GM18502 (cell line): Measurements from ENCODE around the gene ANKRD12.
"Not testable (repeated sequence)": the region's sequence is repeated elsewhere in the genome, so short reads cannot be mapped to it uniquely, and the experiment has no call there.

ENCODE experiments used
- ATAC-seq: cut with Tn5 transposase; IDR thresholded peaks from one replicate; pipeline ENCODE4 v1.9.1; 2021; ENCODE audit warnings: mild to moderate bottlenecking; ENCODE audit not compliant: unreplicated experiment, poor library complexity

Gene ANKRD12

GRCh38 chr18:9221040-9221439 is 84.5 kb downstream of the ANKRD12 start:
- ATAC-seq: no peak

DNA sequence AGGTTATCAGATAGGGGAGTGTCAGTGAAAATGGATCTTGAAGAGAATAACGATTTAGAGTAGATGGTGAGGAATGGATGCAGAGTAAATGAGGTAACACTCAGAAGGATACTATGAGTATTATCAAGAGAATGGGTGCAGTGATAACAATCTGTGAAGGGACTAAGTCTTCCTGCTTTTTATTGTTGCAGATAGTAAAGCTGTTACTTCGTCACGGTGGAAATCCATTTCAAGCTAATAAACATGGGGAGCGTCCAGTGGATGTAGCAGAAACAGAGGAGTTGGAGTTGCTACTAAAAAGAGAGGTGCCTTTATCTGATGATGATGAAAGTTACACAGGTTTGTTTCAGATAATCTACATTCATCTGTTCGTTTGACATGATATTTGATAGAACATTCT is 85.1 kb downstream of the ANKRD12 start:
- ATAC-seq: no peak

DNA sequence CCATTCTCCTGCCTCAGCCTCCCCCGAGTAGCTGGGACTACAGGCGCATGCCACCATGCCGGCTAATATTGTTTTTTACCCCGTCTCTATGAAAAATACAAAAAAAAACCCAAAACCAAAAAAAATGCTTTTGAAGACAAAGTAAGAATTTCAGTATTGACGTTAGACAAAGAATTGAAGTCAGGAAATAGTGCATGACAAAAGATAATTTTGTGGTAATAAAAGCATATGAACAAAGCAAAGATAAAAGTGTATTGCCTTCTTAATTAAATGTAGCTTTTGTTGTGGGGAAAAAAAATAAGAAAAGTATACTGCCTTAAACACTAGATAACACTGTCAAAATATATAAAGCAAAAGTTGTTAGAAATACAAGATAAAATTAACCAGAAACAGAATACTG is 86.8 kb downstream of the ANKRD12 start:
- no peak for ATAC-seq

- no peak for ATAC-seq
Measured at GRCh38 chr18:9226463-9226862, 89.9 kb downstream of the ANKRD12 start.

DNA sequence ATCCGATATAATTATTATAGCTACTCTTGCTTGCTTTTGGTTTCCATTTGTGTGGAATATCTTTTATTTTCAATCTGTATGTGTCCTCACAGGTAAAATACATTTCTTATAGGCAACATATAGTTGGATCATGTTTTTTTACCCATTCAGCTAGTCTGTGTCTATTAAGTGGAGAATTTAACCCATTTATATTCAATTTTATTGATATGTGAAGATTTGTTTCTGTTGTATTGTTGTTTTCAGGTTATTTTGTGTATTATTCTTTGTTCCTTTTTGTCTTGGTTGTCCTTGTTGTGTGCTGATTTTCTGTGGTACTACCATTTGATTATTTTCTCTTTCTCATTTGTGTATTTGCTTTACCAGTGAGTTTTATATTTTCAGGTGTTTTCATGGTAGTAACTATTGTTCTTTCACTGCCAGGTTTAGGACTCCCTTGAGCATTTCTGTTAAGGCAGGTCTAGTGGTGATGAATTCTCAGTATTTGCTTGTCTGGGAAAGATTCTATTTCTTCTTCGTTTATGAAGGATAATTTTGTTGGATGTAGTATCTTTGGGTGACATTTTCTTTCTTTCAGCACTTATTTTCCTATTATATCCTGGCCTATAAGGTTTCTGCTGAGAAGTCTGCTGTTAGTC is 95.4 kb downstream of the ANKRD12 start:
- ATAC-seq: no peak

- ATAC-seq: no peak
Measured at GRCh38 chr18:9232977-9233376, 96.4 kb downstream of the ANKRD12 start.

DNA sequence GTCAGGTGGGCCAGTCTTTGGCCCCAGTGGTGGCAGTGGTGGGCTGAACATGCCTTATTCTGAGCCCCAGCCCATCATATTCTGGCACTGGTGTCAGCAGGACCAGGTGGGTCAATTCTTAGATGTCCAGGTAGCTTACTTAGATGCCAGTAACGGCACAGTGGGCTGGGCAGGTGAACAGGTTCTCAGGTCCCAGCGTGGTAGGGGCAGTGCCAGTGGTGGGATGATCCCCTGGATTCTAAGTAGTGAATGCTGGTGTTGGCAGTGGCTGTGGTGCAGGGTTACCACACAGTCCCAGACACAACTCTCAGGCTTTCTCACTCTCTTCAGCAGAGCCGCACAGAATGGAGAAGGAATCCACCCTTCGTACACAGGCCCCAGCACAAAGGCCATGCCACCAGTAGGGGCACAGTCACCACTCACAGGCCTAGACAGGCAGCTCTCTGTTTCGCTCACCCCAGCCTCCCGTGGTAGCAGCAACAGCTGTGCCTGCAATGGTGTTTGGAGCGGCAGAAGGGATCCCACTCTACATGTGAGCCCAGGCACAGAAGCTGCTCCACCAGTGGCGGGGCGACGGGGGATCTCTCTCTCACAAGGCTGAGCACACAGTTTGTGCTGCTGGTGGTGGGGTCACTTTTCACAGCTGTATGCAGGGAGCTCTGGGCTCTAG is 97.3 kb downstream of the ANKRD12 start:
- no peak for ATAC-seq

GRCh38 chr18:9234528-9234927 is 97.9 kb downstream of the ANKRD12 start:
- no peak for ATAC-seq

DNA sequence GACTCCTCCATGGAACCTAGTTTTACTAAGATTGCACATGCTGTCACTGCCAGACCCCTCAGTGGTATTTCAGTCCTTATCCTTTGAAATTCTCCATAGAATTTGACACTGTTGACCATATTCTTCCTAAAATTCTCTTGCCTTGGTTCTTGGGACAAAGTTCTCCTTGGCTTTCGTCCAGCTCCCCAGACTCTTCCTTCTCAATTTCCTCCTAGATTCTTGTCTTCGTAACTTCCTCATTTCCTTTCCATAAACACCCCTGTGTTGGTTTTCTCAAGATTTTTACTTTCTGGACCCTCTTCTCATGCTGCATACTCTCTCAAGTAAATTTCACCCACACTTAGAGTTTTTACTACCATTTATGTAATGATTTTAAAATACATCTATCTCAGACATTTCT is 101.4 kb downstream of the ANKRD12 start:
- no peak for ATAC-seq

DNA sequence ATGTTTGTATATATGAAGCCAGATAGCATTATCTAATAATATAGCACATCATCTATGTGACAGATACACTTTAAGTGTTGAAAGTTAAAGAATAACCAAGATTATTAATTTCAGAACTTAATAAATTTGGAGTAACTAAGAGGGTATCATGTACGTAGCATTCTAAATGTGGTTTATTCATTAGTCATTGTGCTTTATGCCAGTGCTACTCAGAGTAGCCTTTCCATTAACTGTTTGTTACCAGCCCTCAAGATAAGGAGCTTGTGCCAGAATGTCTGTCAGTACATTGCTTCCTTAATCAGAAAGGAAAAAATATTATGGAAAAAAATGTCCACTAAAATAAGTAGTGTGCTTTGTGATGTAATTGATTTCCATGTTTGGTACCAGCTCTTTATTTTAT is 103.1 kb downstream of the ANKRD12 start:
- ATAC-seq: no peak

DNA sequence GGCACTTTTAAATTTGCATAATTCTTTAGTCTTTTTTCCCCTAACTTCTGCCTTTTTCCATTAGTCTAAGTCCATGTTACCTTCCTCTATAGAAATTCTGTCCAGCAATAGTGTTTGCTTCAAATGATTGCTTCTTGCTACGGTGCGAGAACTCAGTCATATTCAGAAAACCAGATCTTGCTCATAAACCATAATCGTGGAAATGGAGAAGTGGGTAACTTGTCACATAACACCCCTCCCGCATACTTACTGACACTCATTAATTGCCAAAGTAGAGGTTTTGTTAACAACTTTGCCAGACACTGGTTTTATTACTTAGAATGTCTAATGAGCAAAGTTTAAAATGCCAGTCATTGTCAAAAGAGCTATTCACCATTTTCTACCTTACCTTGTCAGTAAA is 103.7 kb downstream of the ANKRD12 start:
- ATAC-seq: no peak

DNA sequence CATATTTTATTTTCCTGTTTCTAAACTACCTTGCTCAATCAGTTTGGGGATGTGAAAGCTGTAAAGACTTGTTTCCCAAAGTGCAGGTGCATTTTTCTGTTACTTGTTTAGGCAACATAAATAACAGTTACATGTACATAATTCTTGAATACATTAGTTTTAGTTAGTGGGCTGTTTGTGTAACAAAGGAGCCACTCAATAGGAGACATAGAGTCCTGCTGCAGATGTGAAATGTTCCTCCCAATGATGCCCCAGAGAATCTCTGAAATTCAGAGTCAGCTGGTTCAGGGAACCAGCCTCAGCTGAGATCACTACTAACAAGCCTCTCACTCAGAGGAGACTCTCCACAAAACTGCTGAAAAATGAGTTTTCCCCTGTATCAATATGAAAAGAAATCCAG is 106.4 kb downstream of the ANKRD12 start:
- no peak for ATAC-seq

DNA sequence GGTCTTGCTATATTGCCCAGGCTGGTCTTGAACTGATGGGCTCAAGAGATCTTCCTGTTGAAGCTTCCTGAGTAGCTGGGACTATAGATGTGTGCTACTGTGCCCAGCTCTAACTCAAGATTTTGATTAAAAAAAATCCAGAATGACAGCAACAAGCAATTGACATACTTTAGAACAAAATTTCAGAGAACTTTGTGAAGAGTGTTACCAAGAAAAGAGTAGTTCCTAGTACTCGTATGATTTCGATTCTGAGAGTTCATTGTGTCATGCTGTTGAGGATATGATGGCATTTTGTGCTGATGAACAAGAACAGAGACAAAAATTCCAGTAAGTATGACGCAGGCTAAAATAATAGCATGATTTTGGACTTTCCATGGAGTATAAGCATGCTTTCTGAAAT is 107.8 kb downstream of the ANKRD12 start:
- no peak for ATAC-seq

DNA sequence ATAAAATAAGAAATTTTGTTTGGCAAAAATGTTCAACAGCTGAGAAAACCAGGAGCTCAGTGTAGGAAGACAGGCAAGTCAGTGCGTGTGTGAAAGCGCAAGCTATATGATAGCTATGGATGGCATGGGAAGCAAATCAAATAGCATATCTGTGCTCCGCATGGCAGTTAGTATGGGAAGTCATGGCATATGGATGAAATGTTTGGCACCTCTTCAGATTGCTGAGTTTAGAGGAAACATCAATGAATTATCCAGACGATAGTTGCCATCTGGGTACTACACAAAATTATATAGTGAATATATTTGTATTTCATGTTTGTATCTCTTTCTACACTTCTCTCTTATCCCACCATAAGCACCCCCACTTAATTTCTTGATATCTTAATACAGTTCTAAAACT is 112.1 kb downstream of the ANKRD12 start:
- ATAC-seq: no peak

GRCh38 chr18:9249254-9249653 is 112.7 kb downstream of the ANKRD12 start:
- no peak for ATAC-seq

DNA sequence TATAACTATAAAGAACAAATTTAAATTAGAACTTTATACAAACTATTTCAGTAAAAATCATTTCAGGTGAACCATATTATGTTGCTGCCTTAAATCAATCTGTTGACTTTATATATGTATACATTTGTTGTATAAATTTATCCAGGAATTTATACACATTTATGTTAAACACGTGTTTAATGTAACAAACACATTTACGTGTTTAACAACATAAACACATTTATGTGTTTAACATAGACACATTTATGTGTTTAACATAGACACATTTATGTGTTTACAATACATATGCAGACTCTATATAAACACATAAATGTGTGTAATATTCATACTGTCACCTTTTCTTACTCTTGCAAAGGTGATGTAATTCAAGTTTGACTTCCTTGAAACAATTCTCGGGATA is 122.6 kb downstream of the ANKRD12 start:
- no peak for ATAC-seq

GRCh38 chr18:9260388-9261380 is 124.1 kb downstream of the ANKRD12 start:
- ATAC-seq: no peak

DNA sequence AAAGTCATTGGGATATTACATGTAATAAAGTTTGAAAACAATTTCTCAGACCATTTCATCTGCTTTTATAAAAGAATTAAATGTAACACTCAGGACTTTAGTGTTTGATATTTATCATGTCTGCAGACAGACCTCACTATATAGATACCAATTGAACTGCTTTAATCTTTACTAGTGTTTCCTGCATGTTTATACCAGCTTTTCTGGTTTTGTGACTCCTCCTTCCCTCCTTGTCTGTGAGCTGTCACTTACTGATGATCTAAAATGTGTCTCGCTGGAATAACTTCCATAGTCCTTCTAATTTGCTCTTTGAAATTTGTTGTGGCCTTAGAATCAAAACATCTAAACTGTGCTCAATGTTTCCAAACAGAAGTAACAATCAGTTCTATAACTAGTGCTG is 126.7 kb downstream of the ANKRD12 start:
- no peak for ATAC-seq

GRCh38 chr18:9264797-9265196 is 128.2 kb downstream of the ANKRD12 start:
- not testable (repeated sequence) for ATAC-seq

DNA sequence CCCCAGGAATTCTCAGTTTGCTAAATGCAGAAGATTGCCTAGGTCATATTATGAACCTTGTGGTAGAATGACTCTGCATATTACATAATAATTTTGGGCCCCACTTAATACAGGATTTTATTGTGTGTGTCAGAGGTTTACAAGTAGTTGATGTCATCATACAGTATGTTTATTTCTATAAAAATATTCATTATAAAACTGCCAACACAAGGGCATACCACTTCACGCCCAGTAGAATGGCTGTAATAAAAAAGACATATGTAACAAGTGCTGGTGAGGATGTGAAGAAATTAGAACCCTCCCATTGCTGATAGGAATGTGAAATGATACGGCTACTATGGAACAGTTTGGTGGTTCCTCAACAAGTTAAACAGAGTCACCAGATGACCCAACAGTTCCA is 136.6 kb downstream of the ANKRD12 start:
- no peak for ATAC-seq

GRCh38 chr18:9275890-9276289 is 139.3 kb downstream of the ANKRD12 start:
- no peak for ATAC-seq
